HG02588 (cell line): Measurements from ENCODE around the gene GABPB2.

ENCODE experiments used
- ATAC-seq: cut with Tn5 transposase; IDR thresholded peaks from one replicate; pipeline ENCODE4 v1.9.1; 2021; ENCODE audit warnings: mild to moderate bottlenecking, moderate library complexity; ENCODE audit not compliant: unreplicated experiment

GABPB2 gene

GRCh38 chr1:151070474-151071276 is at the start of gene GABPB2:
Gene GABPB2 (plus strand): TSS chr1:151070761. CDS start chr1:151088190, 17,429 bp downstream.
- peak; percentile 61 for ATAC-seq

GRCh38 chr1:151024540-151025146 is 45.9 kb upstream of the GABPB2 start:
- no peak for ATAC-seq

- ATAC-seq = no peak
These were observed 44.1 kb upstream of the GABPB2 start for GRCh38 chr1:151026460-151026859.

GRCh38 chr1:151032164-151032563 is 38.4 kb upstream of the GABPB2 start:
- no peak for ATAC-seq

GRCh38 chr1:151035167-151035566 is 35.4 kb upstream of the GABPB2 start:
- no peak for ATAC-seq

GRCh38 chr1:151036356-151036755 is 34.2 kb upstream of the GABPB2 start, which contains the start of gene BNIPL:
Gene BNIPL (plus strand): TSS chr1:151036586. CDS start chr1:151036726, 140 bp downstream.
- ATAC-seq = no peak

GRCh38 chr1:151037032-151037431 is 33.5 kb upstream of the GABPB2 start:
- no peak for ATAC-seq

- ATAC-seq = no peak
These were observed 31.0 kb upstream of the GABPB2 start for GRCh38 chr1:151039521-151039920.

GRCh38 chr1:151043163-151043562 is 27.4 kb upstream of the GABPB2 start:
- ATAC-seq = no peak

GRCh38 chr1:151047591-151047924 is 23.0 kb upstream of the GABPB2 start, which contains the start of gene C1orf56:
Gene C1orf56 (plus strand): TSS chr1:151047751. CDS start chr1:151047848, 97 bp downstream.
- peak; percentile 57 for ATAC-seq

- peak; percentile 50 for ATAC-seq
These were observed 22.5 kb upstream of the GABPB2 start for GRCh38 chr1:151047925-151048644.

GRCh38 chr1:151048645-151049032 is 21.9 kb upstream of the GABPB2 start:
- no peak for ATAC-seq

- ATAC-seq = no peak
These were observed 21.1 kb upstream of the GABPB2 start for GRCh38 chr1:151049458-151049857.

- no peak for ATAC-seq
These were observed 20.4 kb upstream of the GABPB2 start for GRCh38 chr1:151050051-151050688.

GRCh38 chr1:151051356-151052009 is 19.1 kb upstream of the GABPB2 start:
- ATAC-seq = no peak

GRCh38 chr1:151054971-151055547 is 15.5 kb upstream of the GABPB2 start:
- ATAC-seq = no peak

GRCh38 chr1:151055581-151055980 is 15.0 kb upstream of the GABPB2 start:
- ATAC-seq = no peak

- no peak for ATAC-seq
These were observed 14.4 kb upstream of the GABPB2 start for GRCh38 chr1:151056149-151056548.

GRCh38 chr1:151058692-151059091 is 11.9 kb upstream of the GABPB2 start:
- no peak for ATAC-seq
